ENCODE results near the gene ETDC. TPM values are rescaled to one million over a fixed set of nuclear protein-coding genes. Genes with fewer than 3 reads are reported as not detected.

Gene ETDC
- total RNA-seq, 1 experiment from 2014 or later = not detected

DNA sequence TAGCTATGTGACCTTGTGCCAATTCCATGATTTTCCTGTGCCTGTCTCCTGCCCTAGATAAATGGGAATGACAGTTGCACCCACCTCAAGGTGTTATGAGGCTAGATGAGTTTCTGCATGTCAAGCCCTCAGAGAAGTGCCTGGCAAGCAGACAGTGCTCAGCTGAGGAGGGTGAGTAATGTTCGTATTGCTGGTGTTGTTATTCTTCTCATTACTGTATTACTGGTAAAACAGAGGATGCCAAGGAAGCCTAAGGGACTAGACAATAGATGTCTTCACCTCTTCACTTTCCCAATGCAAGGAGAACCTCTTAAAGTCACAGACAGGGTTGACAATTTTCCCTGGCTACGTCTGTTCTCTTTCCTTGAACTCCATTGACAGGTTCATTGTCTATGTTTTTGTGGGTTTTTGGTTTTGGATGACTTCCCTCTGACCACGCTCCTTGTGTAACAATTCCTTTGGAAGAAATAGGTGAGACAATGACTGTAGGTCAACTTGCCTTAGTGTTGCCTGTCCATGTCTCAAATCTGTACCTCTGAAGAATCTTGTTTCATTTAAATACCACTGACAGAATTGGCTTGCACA, 19.2 kb downstream of the ETDC start:
- Mint-ChIP-seq H3K9me3 (ENCODE audit: unreplicated experiment) (no peaks in the 10 kb centered on the region), H3K27me3 (ENCODE audit: insufficient read depth, unreplicated experiment) (no peaks in the 10 kb centered on the region), H3K36me3 (ENCODE audit: insufficient read depth, unreplicated experiment) (no peaks in the 10 kb centered on the region), H3K4me3 (ENCODE audit: unreplicated experiment) (no peak overlapping the region), H3K4me1 (ENCODE audit: insufficient read depth, unreplicated experiment) (no peaks in the 10 kb centered on the region), H3K27ac (ENCODE audit: low read depth, unreplicated experiment) (no peak overlapping the region)
- BruUV-seq (replicated peaks) = no TSS peak
- POLR2A ChIA-PET = no interaction called here
- CTCF ChIA-PET = no interaction called here
- intact Hi-C loops (cut with micrococcal nuclease) = no loop called here
- TF ChIP-seq, protein P1, sequence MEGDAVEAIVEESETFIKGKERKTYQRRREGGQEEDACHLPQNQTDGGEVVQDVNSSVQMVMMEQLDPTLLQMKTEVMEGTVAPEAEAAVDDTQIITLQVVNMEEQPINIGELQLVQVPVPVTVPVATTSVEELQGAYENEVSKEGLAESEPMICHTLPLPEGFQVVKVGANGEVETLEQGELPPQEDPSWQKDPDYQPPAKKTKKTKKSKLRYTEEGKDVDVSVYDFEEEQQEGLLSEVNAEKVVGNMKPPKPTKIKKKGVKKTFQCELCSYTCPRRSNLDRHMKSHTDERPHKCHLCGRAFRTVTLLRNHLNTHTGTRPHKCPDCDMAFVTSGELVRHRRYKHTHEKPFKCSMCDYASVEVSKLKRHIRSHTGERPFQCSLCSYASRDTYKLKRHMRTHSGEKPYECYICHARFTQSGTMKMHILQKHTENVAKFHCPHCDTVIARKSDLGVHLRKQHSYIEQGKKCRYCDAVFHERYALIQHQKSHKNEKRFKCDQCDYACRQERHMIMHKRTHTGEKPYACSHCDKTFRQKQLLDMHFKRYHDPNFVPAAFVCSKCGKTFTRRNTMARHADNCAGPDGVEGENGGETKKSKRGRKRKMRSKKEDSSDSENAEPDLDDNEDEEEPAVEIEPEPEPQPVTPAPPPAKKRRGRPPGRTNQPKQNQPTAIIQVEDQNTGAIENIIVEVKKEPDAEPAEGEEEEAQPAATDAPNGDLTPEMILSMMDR (IDR thresholded peaks at IDR 0.05; ENCODE audit: unreplicated experiment) = no peak
- DNase-seq (ENCODE audit: unreplicated experiment) = peak; percentile 30

DNA sequence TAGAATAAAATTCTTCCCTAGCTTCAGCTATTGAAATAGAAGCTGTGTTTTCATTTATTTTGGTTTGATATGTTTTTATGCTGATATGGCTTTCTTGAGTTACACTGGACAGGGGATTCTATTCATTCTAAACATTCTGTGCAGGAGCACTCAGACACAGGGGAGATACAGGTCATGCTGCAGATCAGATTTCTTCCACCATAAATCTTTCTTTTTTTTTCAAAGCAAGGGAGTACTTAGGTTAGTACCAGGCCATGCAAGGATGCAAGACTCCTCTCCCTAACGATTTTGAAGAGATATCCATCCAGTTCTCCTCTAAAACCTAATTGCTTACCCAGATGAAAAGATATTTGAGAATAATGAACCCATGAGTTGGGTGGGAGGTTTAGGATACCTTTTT, 21.4 kb downstream of the ETDC start:
- ChIA-PET CTCF (interaction anchor here (0.6 kb wide), 1 partner anchor 20 kb away, joined by 3 read pairs; no protein-coding TSS in a partner anchor), POLR2A (interaction anchor here (0.6 kb wide), 1 partner anchor 9 kb away, joined by 3 read pairs; no protein-coding TSS in a partner anchor)
- H3K36me3 Mint-ChIP-seq (ENCODE audit: insufficient read depth, unreplicated experiment) = no peaks in the 10 kb centered on the region
- H3K27me3 Mint-ChIP-seq (ENCODE audit: insufficient read depth, unreplicated experiment) = no peaks in the 10 kb centered on the region
- H3K4me1 Mint-ChIP-seq (ENCODE audit: insufficient read depth, unreplicated experiment) = no peaks in the 10 kb centered on the region
- TF ChIP-seq, protein P1 (IDR thresholded peaks at IDR 0.05; ENCODE audit: unreplicated experiment) = no peak
- no peak overlapping the region for H3K27ac Mint-ChIP-seq (ENCODE audit: low read depth, unreplicated experiment)
- no peak overlapping the region for H3K4me3 Mint-ChIP-seq (ENCODE audit: unreplicated experiment)
- intact Hi-C loops (cut with micrococcal nuclease) = no loop called here
- DNase-seq (ENCODE audit: unreplicated experiment) = no peak
- no TSS peak for BruUV-seq (replicated peaks)
- H3K9me3 Mint-ChIP-seq (ENCODE audit: unreplicated experiment) = no peaks in the 10 kb centered on the region

GRCh38 chrX:135331525-135331924, 22.2 kb downstream of the ETDC start:
- Mint-ChIP-seq H3K4me3 (ENCODE audit: unreplicated experiment) (no peak overlapping the region), H3K4me1 (ENCODE audit: insufficient read depth, unreplicated experiment) (no peaks in the 10 kb centered on the region), H3K27ac (ENCODE audit: low read depth, unreplicated experiment) (no peak overlapping the region), H3K9me3 (ENCODE audit: unreplicated experiment) (no peaks in the 10 kb centered on the region), H3K36me3 (ENCODE audit: insufficient read depth, unreplicated experiment) (no peaks in the 10 kb centered on the region), H3K27me3 (ENCODE audit: insufficient read depth, unreplicated experiment) (no peaks in the 10 kb centered on the region)
- TF ChIP-seq, protein P1 (IDR thresholded peaks at IDR 0.05; ENCODE audit: unreplicated experiment) = no peak
- ChIA-PET CTCF (no interaction called here), POLR2A (no interaction called here)
- DNase-seq (ENCODE audit: unreplicated experiment) = no peak
- no TSS peak for BruUV-seq (replicated peaks)
- intact Hi-C loops (cut with micrococcal nuclease) = no loop called here

DNA sequence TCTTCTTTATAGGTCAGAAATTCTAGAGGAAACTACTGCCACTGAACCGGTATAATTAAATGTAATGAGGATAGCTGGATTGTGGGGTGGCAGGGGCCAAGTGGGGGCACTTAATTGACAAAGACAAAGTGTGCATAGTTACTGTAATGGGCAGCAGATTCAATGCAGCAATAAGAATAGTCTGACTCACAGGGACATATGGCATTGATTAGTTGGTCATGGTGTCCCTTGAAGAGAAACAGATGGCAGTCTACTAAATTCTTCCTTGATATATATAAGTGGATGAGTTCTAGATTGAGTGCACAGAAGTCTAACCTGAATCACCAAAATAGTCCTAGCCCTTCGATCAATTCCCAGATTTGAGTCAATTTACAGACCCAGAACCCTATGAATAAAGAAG, 31.6 kb downstream of the ETDC start:
- Mint-ChIP-seq H3K4me1 (ENCODE audit: insufficient read depth, unreplicated experiment) (no peaks in the 10 kb centered on the region), H3K36me3 (ENCODE audit: insufficient read depth, unreplicated experiment) (no peaks in the 10 kb centered on the region), H3K9me3 (ENCODE audit: unreplicated experiment) (no peaks in the 10 kb centered on the region), H3K27ac (ENCODE audit: low read depth, unreplicated experiment) (no peak overlapping the region), H3K4me3 (ENCODE audit: unreplicated experiment) (no peak overlapping the region), H3K27me3 (ENCODE audit: insufficient read depth, unreplicated experiment) (peaks cover 30% of the 10 kb centered on the region)
- BruUV-seq (replicated peaks) = no TSS peak
- CTCF ChIA-PET = interaction anchor here (0.6 to 0.8 kb wide), 2 partner anchors 39 to 227 kb away, joined by 3 read pairs; no protein-coding TSS in a partner anchor
- DNase-seq (ENCODE audit: unreplicated experiment) = no peak
- POLR2A ChIA-PET = no interaction called here
- TF ChIP-seq, protein P1 (IDR thresholded peaks at IDR 0.05; ENCODE audit: unreplicated experiment) = no peak
- intact Hi-C loops (cut with micrococcal nuclease) = no loop called here
